Measurements from ENCODE around the gene MYH16.

- no peak for TF ChIP-seq CTCF (IDR thresholded peaks at IDR 0.05)
- TF ChIP-seq POLR2A (IDR thresholded peaks at IDR 0.05): no peak
Measured at GRCh38 chr7:99308461-99309074, 35.9 kb downstream of the MYH16 start.
